Measurements from ENCODE around the gene PHACTR3. TPM values are rescaled to one million over a fixed set of nuclear protein-coding genes. Genes with fewer than 3 reads are reported as not detected.

The PHACTR3 gene
- total RNA-seq, 1 experiment from 2014 or later: 10.0 TPM

DNA sequence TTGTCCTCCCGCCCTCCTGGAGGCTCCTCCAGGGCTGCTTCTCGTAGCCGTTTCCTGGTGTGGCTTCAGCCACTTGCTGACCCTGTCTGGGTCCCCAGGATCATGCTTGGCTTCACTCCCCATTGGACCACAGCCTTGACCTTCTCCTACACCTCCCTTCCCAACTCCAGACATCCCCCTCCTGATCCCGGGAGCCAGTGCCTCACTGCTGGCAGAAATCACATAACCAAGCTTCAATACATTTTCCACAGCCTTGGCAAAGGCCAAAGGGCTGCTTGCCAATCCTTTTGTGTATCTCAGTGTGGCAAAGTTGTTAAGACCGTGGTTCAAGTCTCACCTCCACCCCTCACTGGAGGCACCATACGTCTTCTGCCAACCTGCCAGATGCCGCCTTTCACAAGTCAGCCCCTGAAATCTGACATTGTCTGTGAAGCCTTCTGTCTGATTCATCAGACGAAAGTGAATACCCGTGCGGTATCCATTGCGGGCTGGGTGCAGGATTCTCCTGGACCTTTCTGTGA, 60.1 kb downstream of the PHACTR3 start:
- no peaks in the 10 kb centered on the region for H3K9me3 Mint-ChIP-seq (ENCODE audit: low read depth, unreplicated experiment)

DNA sequence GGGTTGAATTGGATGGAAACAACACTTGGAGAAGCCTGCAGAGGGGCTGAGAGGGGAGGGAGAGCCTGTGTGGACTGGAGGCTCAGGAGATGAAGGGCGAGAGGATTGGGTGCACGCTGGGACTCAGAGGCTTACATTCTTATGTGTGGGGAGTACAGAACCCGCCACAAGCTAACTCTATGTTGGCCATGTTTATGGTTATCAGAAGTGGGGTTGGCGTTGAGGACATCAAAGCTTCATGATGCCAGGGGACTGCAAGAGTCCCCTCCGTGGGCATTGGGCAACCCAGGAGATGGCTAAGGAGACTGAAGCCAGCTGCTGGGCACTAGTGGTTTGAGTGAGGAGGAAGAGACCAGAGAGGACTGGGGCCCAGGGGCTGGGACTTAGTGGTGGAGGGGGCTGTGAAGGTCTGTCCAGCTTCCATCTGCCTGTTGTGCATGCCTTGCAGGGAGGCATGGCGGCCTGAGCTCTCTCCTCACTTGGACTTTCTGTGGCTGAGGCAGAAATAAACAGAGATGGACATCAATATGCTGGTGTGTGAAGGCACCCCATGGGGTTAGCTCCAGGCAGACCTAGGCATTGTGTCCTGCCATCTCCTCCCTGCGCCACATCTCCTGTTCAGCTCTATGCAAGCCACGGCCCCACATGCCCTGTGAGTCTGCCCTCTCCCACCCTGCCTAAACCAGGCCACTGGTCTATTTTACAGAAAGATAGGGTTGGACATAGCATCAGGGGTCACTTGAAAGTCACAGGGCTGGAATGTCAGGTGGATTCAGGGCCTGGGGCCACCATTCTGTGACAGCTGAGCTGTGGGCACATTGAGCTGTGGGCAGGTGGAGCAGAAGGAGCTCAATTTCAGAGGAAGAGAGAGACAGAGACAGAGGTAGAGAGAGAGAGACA, 61.6 kb downstream of the PHACTR3 start:
- no TSS peak for BruUV-seq (replicated peaks)
- Mint-ChIP-seq H3K27me3 (ENCODE audit: unreplicated experiment) (peaks cover 98% of the 10 kb centered on the region), H3K36me3 (ENCODE audit: insufficient read depth, unreplicated experiment) (no peaks in the 10 kb centered on the region), H3K27ac (ENCODE audit: unreplicated experiment) (no peak overlapping the region), H3K4me3 (ENCODE audit: low read depth, unreplicated experiment) (no peak overlapping the region), H3K9me3 (ENCODE audit: low read depth, unreplicated experiment) (no peaks in the 10 kb centered on the region), H3K4me1 (ENCODE audit: low read depth, unreplicated experiment) (no peaks in the 10 kb centered on the region)
- DNase-seq: no peak
- TF ChIP-seq, protein P1, sequence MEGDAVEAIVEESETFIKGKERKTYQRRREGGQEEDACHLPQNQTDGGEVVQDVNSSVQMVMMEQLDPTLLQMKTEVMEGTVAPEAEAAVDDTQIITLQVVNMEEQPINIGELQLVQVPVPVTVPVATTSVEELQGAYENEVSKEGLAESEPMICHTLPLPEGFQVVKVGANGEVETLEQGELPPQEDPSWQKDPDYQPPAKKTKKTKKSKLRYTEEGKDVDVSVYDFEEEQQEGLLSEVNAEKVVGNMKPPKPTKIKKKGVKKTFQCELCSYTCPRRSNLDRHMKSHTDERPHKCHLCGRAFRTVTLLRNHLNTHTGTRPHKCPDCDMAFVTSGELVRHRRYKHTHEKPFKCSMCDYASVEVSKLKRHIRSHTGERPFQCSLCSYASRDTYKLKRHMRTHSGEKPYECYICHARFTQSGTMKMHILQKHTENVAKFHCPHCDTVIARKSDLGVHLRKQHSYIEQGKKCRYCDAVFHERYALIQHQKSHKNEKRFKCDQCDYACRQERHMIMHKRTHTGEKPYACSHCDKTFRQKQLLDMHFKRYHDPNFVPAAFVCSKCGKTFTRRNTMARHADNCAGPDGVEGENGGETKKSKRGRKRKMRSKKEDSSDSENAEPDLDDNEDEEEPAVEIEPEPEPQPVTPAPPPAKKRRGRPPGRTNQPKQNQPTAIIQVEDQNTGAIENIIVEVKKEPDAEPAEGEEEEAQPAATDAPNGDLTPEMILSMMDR (IDR thresholded peaks at IDR 0.05; ENCODE audit: unreplicated experiment): no peak
- intact Hi-C loops (cut with micrococcal nuclease; ENCODE audit: unreplicated experiment): no loop called here
- CTCF ChIA-PET: interaction anchor here (0.7 kb wide), 1 partner anchor 95 kb away, joined by 3 read pairs; no protein-coding TSS in a partner anchor

More for the DNA sequence above, 60.1 kb downstream of the PHACTR3 start:
- Mint-ChIP-seq H3K27ac (ENCODE audit: unreplicated experiment) (no peak overlapping the region), H3K36me3 (ENCODE audit: insufficient read depth, unreplicated experiment) (no peaks in the 10 kb centered on the region), H3K4me3 (ENCODE audit: low read depth, unreplicated experiment) (no peak overlapping the region), H3K4me1 (ENCODE audit: low read depth, unreplicated experiment) (no peaks in the 10 kb centered on the region), H3K27me3 (ENCODE audit: unreplicated experiment) (peaks cover 92% of the 10 kb centered on the region)
- TF ChIP-seq, protein P1 (IDR thresholded peaks at IDR 0.05; ENCODE audit: unreplicated experiment): no peak
- no TSS peak for BruUV-seq (replicated peaks)
- CTCF ChIA-PET: no interaction called here
- intact Hi-C loops (cut with micrococcal nuclease; ENCODE audit: unreplicated experiment): no loop called here
- no peak for DNase-seq

DNA sequence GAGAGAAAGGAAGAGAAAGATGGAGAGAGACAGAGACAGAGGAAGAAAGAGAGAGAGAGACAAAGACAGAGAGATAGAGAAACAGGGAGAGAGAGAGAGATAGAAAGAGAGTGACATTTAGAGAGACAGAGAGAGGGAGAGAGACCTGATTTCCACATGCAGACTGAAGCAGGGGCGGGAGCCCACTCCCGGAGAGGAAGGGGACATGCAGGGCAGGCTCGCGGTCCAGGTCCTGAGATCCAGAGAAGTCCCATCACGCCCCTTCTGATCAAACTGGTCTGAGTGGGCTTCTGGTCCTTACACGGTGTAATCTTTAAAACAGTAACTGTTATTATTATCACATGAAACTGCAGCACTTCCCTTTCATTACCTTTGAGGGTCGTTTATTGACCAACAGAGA, 62.2 kb downstream of the PHACTR3 start:
- H3K27ac Mint-ChIP-seq (ENCODE audit: unreplicated experiment): no peak overlapping the region
- no peaks in the 10 kb centered on the region for H3K36me3 Mint-ChIP-seq (ENCODE audit: insufficient read depth, unreplicated experiment)
- BruUV-seq (replicated peaks): no TSS peak
- H3K4me1 Mint-ChIP-seq (ENCODE audit: low read depth, unreplicated experiment): no peaks in the 10 kb centered on the region
- no peak overlapping the region for H3K4me3 Mint-ChIP-seq (ENCODE audit: low read depth, unreplicated experiment)
- H3K27me3 Mint-ChIP-seq (ENCODE audit: unreplicated experiment): peaks cover 98% of the 10 kb centered on the region
- TF ChIP-seq, protein P1 (IDR thresholded peaks at IDR 0.05; ENCODE audit: unreplicated experiment): no peak
- DNase-seq: no peak
- CTCF ChIA-PET: no interaction called here
- no peaks in the 10 kb centered on the region for H3K9me3 Mint-ChIP-seq (ENCODE audit: low read depth, unreplicated experiment)
- intact Hi-C loops (cut with micrococcal nuclease; ENCODE audit: unreplicated experiment): no loop called here

DNA sequence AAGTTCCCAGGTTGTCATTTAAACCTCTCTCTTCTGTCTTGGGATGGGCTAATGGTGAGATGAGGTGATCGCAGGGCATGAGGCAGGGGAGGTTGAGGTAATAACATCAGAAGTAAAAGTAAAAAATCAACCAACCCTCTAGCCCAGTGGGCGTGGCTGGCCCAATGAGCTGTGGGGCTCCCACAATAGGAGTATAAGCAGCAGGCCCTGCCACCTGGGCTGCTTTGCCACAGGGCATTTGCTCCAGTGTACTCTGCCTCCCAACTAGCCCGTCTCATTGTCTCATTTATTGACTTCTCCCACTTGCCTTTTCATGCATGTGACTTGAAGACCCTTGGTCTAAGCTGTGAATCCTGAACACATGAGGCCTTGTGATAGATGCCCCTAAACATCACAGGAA, 62.8 kb downstream of the PHACTR3 start:
- no peak overlapping the region for H3K27ac Mint-ChIP-seq (ENCODE audit: unreplicated experiment)
- H3K36me3 Mint-ChIP-seq (ENCODE audit: insufficient read depth, unreplicated experiment): no peaks in the 10 kb centered on the region
- H3K9me3 Mint-ChIP-seq (ENCODE audit: low read depth, unreplicated experiment): no peaks in the 10 kb centered on the region
- BruUV-seq (replicated peaks): no TSS peak
- no peak overlapping the region for H3K4me3 Mint-ChIP-seq (ENCODE audit: low read depth, unreplicated experiment)
- CTCF ChIA-PET: no interaction called here
- H3K27me3 Mint-ChIP-seq (ENCODE audit: unreplicated experiment): peaks cover 98% of the 10 kb centered on the region
- H3K4me1 Mint-ChIP-seq (ENCODE audit: low read depth, unreplicated experiment): no peaks in the 10 kb centered on the region
- intact Hi-C loops (cut with micrococcal nuclease; ENCODE audit: unreplicated experiment): no loop called here
- no peak for DNase-seq
- TF ChIP-seq, protein P1 (IDR thresholded peaks at IDR 0.05; ENCODE audit: unreplicated experiment): no peak
